Stimulated activated CD4-positive, alpha-beta T cell treated with anti-CD3 and anti-CD28 coated beads, Interleukin-4, amount 100 ng/mL, for 1 hour (primary cell): ENCODE results near the gene GRK5.

Experiments
- DNase-seq: peaks from one replicate; pipeline ENCODE4 v3.0.0-alpha.2; 2020

GRK5 gene

DNA sequence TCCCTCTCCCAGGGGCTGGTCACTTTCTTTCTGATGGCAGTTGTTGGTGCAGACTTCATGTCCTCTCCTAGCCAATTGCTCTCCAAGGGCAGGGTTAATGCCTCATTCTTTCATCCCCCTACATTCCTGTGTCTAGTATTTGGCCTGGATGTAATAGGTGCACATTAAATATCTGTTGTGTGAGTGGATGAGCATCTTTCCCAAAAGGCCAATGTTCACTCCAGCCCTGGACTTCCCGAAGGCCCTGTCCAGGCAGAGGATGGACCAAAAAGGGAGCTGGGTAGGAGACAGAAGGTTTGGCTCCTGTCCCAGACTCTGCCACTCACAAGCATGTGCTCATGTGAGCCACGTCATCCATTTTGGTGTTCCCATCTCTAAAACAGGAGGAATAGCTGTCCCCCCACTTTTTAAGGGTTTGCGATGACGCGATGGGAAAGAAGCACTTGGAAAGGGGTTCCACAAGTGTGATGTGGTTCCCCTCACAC is 287.7 kb downstream of the GRK5 start:
- DNase-seq, result no peak

DNA sequence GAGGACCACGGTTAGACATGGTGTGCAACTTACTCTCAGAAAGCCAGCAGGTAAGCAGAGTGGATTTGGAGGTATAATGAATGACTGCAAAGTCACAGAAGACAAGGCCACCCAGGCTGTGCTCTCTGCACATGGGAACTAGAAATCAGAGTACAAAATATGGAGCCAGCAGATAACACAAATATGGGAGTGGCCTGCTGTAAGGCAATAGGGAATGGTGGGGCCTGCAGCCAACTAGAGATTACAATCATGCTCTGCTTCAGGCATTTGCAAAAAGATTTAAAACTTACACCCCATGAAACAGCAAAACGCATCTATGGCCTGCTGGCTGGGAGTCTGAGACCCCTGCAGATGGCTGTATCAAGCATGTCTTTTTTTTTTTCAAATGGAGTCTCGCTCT is 288.2 kb downstream of the GRK5 start:
- no peak for DNase-seq

DNA sequence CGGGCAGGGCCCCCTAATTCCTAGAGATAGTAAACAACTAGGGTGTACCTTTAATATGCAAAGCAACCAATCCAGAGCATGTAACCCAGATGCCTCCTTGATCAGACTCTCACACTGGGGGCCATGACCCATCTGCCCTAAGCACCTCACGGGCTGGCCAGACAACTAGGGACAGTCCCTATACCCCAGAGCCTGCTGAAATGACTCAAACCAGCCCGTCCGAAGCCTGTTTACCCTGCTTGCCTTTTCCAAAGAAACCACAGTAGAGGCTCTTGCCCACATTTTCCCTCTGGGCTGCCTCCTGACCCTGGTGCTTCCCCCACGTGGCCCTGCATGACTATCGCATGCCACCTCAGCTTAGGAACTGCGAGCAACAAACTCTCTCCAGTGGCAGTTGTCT is 288.9 kb downstream of the GRK5 start:
- no peak for DNase-seq

DNA sequence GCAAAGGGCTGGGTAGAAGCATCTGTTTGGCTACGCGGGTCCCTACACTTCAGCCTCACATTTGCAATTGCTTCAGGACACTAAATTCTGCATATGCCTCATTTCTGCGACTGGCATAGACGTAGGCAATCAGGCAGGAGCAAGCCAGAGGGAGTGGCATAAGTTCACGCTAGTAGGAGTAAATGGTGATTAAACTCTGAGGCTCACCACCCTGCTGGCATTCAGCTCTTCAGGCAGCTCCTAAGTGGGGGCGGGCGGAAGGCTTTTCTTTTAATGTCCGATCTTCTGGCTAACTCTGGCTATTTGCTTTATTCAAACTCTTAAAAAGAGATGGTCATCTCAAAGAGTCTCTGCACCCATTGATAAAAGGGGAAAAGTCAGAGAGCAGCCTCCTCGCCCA is 289.9 kb downstream of the GRK5 start:
- DNase-seq, result no peak

DNA sequence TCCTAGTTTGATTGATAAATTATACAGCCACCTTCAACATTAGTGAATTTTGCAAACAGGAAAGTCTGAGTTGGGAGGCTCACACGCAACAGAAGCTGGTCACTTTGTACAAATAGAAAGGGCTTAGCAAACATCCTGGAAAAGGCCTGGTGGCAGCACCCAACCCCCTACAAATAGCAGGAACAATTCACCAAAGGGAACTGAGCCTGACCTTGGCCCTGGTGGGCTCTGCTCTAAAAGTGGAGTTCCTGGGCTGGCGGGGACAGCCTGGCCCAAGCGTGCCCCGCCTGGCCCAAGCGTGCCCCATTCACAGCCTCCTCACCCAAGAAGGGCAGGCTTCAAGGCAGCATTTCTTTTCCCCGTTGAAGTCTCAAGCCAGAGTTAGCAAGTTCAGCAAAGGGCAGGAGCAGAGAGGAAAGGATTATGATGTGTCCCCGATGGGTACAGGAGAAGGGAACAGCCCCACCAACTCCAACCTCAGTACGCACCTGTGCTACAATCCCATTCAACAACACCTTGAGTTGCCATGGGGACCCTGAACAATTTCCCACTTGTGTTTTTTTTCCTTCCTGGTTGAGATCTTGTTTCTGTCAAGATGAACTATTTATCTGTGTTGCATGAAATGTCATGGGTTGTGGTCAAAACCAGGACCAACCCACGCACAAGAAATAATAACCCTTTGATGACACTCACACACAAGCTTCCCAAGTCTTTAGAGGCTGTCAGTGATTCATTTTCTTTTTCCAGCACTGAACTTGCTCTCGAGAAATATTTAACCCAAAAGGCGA is 291.7 kb downstream of the GRK5 start:
- no peak for DNase-seq

DNA sequence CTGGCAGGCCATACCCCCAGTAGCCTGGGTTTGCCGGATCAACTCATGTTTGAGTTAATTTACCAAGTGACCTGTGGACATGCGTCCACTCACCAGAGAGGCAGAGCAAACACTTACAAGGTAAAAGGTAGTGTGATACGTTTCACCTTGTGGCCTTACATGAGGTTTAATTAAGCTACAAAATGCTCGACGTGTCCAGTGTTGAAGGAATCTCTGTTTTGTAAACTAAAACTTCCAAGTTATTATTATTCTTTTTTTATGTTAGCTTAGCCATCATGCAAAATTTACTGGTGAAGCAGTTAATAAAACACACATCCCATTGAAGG is 292.3 kb downstream of the GRK5 start:
- DNase-seq, result no peak

DNA sequence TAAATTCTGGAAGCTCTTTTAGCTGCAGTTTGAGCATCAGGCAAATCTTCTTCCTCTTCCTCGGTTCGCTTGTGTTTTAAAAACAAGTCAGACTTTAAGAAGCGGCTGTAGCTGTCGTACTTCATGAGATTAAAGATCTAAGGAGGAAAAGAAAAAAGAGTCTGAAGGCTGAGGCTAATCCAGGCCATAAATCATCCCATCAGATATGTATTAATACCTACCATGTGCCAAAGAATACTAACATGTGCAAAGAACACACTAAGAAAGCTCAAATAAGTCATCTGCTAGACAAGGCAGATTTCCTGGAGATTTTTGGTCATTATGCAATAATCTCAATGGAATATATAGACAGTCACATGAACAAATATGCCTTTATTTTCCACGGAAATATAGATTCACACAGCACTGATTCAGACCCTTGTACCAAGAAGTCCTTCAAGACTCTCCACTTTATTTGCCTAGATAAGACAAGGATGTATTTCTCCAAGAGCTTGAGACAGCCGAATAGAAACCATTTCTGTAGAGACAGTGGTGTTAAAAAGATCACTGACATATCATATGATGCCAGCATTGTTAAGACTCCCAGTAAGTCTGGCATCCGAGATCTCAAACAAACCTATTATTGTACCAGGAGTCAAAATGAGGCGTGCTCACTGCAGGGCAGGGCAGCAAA is 292.9 kb downstream of the GRK5 start:
- DNase-seq, result no peak

DNA sequence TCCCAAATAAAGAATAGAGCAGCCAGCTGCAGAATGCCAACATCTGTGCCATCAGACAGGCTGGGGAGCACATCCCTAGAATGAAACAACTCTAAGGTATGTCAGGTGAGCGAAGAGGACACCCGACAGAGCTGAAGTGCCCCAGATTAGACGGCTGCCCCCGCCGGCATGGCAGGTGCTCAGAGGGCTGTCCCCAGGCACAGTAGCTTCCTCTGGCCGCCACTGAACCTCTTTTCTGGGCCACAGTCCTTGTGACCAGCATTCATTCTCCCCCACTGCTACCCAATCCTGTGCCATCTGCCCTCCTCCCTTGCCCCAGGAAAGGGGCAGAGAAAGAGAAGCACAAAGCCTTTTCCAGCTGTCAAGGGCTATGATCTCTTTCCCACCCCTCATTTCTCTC is 293.4 kb downstream of the GRK5 start:
- no peak for DNase-seq

DNA sequence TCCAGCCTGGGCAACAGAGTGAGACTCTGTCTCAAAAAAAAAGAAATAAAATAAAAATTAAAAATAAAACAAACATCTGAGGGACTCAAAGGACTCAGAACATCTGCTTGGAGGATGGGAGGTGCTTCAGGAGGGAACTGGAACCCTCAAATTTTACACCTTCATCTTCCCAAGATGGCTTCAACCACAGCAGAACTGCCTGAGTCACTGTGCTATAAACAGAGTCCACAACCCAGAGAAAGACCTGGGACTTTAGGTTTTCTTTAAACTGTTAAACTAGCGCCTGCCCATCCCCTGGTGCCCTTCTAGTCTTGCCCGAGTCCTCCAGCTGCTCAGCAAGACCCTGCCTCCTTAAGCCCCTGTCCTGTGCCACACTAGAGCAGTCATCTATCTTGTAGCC is 294.3 kb downstream of the GRK5 start:
- no peak for DNase-seq

DNA sequence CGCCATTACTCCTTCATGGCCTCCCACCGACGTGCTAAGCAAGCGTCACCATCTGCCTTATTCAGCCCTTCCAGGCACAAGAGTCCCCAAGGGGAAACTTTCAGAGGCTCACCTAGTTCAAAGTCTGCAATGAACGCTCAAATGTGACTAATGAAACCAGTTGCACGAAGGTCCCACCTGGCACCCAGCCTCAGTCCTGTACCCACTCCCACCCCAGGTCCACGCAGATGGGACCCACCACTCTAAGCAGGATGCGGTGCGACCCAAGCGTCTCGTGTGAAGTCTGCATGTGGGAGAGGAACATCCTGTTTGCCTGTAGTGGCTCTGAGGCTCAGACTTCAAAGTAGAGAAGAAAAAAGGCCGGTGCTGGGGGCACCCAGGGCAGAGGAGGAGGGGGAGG is 294.8 kb downstream of the GRK5 start:
- peak; percentile 74 for DNase-seq

DNA sequence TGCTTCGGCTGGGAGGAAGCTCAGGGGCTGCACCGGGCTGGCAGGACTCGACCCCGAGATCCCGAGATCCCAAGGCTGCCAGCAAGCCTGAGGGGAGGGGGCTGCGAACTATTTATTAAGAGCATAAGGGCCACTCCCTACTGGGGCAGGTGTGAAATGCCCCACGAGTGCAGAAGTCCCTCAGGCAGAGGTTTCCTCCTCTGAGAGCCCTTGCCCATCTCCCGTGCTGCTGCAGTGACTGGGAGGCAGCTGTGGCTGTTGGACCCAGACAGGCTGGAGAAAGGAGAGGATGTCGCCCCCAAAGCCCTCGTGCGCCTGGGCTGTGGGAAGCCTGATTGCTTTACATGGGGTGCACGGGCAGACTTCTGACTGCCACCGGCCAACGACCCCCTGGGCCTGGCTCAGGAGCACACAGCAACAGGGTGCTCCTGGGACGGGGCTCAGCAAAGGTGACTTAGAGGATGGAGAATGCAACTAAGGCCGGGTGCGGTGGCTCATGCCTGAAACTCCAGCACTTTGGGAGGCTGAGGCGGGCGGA is 295.3 kb downstream of the GRK5 start:
- DNase-seq, result no peak

DNA sequence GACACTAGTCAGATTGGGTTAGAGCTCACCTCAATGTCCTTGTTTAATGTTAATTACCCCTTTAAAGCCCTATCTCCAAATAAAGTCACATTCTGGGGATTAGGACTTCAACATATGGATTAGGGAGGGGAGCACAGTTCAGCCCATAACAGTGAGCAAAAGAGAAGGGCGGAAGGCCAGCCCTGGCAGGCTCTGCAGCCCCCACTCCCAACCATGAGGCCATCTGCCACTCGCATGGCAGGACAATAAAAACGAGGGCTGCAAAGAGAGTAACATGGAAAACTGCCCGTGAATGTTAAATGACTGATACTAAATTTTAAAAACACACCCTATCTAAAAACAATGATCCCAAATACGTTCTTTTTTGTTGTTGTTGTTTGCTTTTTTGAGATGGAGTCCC is 296.4 kb downstream of the GRK5 start:
- no peak for DNase-seq

DNA sequence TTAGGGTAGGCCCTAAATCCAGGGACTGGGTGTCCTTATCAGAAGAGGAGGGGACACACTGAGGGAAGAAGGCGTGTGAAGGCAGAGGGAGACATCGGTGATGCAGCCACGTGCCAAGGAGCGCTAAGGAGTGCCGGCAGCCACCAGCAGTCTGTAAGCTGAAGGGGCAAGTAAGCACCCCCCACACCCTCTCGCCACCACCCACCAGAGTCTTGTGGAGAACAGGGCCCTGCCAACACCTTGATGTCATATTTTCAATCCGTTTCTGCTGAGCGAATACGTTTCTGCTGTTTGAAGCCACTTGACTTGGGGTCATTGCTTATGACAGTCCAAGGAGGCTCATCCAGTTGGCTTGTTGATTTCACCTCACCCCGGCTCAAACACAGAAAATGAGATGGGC is 297.3 kb downstream of the GRK5 start:
- no peak for DNase-seq

DNA sequence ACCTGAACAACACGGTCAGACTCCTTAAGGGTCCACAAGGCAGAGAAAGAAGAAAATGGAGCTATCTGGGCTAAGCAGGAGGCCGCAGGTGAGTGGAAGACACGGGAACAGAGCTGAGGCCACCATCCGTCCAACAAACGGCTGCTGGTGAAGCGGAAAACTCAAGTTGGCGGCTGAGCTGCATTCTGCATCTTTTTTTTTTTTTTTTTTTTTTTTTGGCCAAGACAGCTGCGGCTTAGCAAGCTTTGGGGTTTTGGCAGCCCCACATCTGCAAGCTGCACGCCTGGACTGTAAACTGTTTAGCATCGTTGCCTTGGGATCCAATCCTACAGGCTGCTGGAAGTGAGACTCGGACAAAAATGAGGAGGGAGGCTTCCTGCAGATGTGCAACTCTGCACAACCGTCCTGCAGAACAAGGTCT is 297.8 kb downstream of the GRK5 start:
- no peak for DNase-seq
